Posterior cingulate gyrus (tissue), 11 donors: ENCODE results near the gene EFTUD2.
"Not testable (repeated sequence)": the region's sequence is repeated elsewhere in the genome, so short reads cannot be mapped to it uniquely, and the experiment has no call there.

Experiments used
- DNase-seq, 10 donors: peaks; one replicate each; pipeline versions ENCODE4 v3.0.0 to v3.0.0-alpha.2; 2020 to 2021; ENCODE audit warnings: mixed read lengths in 3 of 10
- intact Hi-C: fragments of 100-400 bp; cut with DNase I; formaldehyde crosslinking; loops from one replicate; pipeline ENCODE4 v1.15.1; 2023

The EFTUD2 gene

GRCh38 chr17:44899074-44899782 lies at the start of gene EFTUD2:
TSS of gene EFTUD2 (minus strand) at chr17:44899445. CDS start at chr17:44894521, 4,924 bp downstream.
- intact Hi-C loops = no loop called here
- peak; percentile 82 to 98 (median 90) for DNase-seq

GRCh38 chr17:44948315-44948795 lies 49.1 kb upstream of the EFTUD2 start:
- intact Hi-C loops = no loop called here
- DNase-seq = peak in 1 of 10 donors; percentile 30

GRCh38 chr17:44947461-44948314 lies 48.4 kb upstream of the EFTUD2 start, which contains the start of gene KIF18B:
TSS of gene KIF18B (minus strand) at chr17:44947773. CDS start at chr17:44936344, 11,429 bp downstream.
- intact Hi-C loops = no loop called here
- DNase-seq = peak; percentile 72 to 97 (median 86)

GRCh38 chr17:44945652-44946051 lies 46.4 kb upstream of the EFTUD2 start:
- intact Hi-C loops = not testable (repeated sequence)
- peak in 2 of 10 donors; percentile 6 to 34 for DNase-seq

GRCh38 chr17:44942456-44942855 lies 43.2 kb upstream of the EFTUD2 start:
- intact Hi-C loops = no loop called here
- peak in 2 of 10 donors; percentile 52 to 86 for DNase-seq

GRCh38 chr17:44941712-44942331 lies 42.6 kb upstream of the EFTUD2 start:
- DNase-seq = peak in 2 of 10 donors; percentile 21 to 61
- intact Hi-C loops = no loop called here

GRCh38 chr17:44940768-44941167 lies 41.5 kb upstream of the EFTUD2 start:
- DNase-seq = no peak
- intact Hi-C loops = no loop called here

- intact Hi-C loops = no loop called here
- DNase-seq = no peak
These were observed 41.1 kb upstream of the EFTUD2 start for GRCh38 chr17:44940317-44940716.

- intact Hi-C loops = no loop called here
- DNase-seq = peak in 3 of 10 donors; percentile 7 to 65 (median 57)
These were observed 35.9 kb upstream of the EFTUD2 start for GRCh38 chr17:44935116-44935515.

- intact Hi-C loops = no loop called here
- peak in 1 of 10 donors; percentile 55 for DNase-seq
These were observed 35.5 kb upstream of the EFTUD2 start for GRCh38 chr17:44934745-44935105.

- intact Hi-C loops = no loop called here
- peak in 3 of 10 donors; percentile 4 to 67 (median 58) for DNase-seq
These were observed 34.8 kb upstream of the EFTUD2 start for GRCh38 chr17:44933824-44934744.

- intact Hi-C loops = no loop called here
- DNase-seq = peak in 1 of 10 donors; percentile 29
These were observed 33.5 kb upstream of the EFTUD2 start for GRCh38 chr17:44932787-44933097.

- peak in 3 of 10 donors; percentile 8 to 54 (median 37) for DNase-seq
- intact Hi-C loops = no loop called here
These were observed 33.0 kb upstream of the EFTUD2 start for GRCh38 chr17:44932096-44932786.

GRCh38 chr17:44931376-44931775 lies 32.1 kb upstream of the EFTUD2 start:
- intact Hi-C loops = no loop called here

GRCh38 chr17:44930667-44931066 lies 31.4 kb upstream of the EFTUD2 start:
- DNase-seq = peak in 3 of 10 donors; percentile 9 to 73 (median 29)
- intact Hi-C loops = no loop called here

More at GRCh38 chr17:44931376-44931775, 32.1 kb upstream of the EFTUD2 start:
- DNase-seq = peak in 3 of 10 donors; percentile 2 to 45 (median 27)

- intact Hi-C loops = no loop called here
- peak in 3 of 10 donors; percentile 10 to 43 (median 29) for DNase-seq
These were observed 29.9 kb upstream of the EFTUD2 start for GRCh38 chr17:44928950-44929720.

GRCh38 chr17:44928136-44928535 lies 28.9 kb upstream of the EFTUD2 start:
- DNase-seq = peak in 2 of 10 donors; percentile 50 to 76
- intact Hi-C loops = no loop called here

GRCh38 chr17:44927696-44928095 lies 28.5 kb upstream of the EFTUD2 start:
- peak in 3 of 10 donors; percentile 0 to 66 (median 19) for DNase-seq
- intact Hi-C loops = no loop called here
